Measurements from ENCODE around the gene IGSF23.
"Not testable (repeated sequence)": the region's sequence is repeated elsewhere in the genome, so short reads cannot be mapped to it uniquely, and the experiment has no call there.

The IGSF23 gene

DNA sequence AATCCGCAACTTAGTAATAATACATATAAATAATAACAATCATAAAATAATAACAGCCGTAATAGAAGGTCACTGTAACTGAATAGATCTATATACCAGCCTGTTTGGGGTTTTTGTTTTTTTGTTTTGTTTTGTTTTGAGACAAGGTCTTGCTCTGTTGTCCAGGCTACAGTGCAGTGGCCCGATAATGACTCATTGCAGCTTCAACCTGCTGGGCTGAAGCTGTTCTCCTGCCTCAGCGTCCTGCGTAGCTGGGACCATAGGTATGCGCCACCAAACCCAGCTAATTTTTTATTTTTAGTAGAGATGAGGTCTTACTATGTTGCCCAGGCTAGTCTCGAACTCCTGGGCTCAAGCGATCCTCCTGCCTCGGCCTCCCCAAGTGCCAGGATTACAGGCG lies 950 bp downstream of the IGSF23 start:
- no peak for DNase-seq (ENCODE audit: low spot score)

DNA sequence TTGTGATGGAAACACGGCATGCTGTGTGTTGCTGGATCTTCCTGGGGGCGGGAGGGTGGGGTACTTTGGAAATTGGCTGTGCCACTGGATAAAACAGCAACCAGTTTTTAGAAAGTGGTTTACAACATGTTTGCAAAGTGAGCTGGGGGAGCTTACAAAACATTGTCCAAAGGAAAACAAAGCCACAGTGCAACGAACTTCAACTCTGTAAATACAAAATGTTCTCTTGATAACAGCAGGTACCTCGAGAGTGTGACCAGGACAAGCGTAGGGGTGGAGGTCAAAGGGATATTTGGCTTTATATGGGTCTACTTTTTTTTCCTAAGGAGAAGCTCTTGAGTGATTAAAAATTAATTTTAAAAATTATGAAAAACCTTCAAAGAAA lies 2.5 kb downstream of the IGSF23 start:
- DNase-seq (ENCODE audit: low spot score), result no peak

DNA sequence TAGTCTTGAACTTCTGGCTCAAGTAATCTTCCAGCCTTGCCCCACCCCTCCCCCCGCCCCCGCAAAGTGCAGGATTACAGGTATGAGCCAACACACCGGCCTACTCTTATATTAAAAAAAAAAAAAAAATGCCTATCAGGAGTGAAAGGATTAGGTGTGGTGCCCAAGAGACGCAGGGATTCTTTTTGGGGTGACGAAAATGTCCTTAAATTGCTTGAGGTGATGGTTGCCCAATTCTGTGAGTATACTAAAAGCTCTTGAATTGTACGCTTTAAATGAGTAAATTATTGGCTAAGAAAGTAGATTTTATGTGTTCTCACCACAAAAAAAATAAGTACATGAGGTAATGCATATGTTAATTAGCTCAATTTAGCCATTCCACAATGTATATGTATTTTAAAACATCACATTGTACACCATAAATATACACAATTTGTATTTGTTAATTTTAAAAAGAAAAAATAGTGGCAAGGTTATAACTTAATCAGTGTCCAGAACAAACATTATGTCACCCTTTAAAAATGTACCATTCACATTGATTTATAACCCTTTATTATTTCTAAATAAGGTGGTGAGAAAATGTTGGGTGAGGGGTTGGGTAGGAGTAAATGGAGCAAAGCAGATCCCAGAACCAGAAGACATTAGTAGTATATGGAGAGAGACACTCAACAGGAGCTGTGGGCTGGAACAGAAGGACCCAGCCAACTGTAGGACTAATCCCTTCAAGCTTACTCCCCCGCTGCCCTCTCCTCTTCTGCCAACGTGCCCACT lies 3.9 kb downstream of the IGSF23 start:
- DNase-seq (ENCODE audit: low spot score), result no peak

DNA sequence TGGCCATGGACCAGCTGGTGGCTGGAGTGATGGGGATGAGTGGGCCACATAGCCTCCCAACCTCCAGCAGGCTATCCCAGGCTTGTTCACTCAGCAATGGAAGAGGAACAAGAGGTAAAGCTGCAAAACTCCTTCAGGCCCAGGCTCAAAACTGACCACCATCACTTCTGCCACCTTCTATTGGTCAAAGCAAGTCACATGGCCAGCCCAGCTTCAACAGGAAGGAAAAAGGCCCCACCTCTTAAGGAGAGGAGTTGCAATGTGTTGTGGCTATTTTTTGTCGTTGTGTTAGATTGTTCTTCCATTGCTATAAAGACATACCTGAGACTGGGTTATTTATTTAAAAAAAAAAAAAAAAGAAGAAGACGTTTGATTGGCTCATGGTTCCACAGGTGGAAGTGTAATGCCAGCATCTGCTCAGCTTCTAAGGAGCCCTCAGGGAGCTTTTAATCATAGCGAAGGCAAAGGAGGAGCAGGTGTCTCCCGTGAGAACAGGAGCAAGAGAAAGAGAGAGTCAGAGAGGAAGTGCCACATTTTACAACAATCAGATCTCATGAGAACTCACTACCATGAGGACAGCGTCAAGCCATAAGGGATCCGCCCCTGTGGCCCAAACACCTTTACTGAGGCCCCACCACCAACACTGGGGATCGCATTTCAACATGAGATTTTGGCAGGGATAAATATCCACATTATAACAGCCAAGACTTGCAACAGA lies 5.4 kb downstream of the IGSF23 start:
- no peak for DNase-seq (ENCODE audit: low spot score)

DNA sequence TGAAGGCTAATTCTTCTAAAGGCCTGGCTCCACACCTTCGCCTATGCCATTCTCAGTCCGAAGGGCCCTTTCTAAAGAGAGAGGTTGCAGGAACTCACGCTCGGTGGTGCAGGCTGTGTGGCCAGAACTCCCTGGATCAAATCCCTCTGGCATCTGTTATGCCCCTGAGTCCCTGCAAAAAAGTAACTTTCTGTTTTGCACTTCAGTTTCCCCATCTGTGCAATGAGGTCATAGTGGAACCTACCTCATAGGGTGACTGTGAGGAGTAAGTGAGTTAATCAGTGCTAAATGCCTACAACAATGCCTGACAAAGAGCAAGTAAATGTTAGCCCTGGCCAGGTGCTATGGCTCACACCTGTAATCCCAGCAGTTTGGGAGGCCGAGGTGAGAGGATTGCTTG lies 7.3 kb downstream of the IGSF23 start:
- no peak for DNase-seq (ENCODE audit: low spot score)

DNA sequence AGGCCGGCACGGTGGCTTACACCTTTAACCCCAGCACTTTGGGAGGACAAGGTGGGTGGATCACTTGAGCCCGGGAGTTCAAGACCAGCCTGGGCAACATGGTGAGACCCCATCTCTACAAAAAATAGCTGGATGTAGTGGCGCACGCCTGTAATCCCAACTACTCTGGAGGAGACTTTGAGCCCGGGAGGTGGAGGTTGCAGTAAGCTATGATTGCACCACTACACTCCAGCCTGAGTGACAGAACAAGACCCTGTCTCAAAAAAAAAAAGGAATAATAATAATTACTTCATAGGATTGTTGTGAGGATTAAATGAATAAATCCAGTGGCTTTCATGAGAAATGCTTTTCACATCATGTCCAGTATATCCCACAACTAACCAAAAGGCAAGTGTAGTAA lies 8.0 kb downstream of the IGSF23 start:
- no peak for DNase-seq (ENCODE audit: low spot score)

DNA sequence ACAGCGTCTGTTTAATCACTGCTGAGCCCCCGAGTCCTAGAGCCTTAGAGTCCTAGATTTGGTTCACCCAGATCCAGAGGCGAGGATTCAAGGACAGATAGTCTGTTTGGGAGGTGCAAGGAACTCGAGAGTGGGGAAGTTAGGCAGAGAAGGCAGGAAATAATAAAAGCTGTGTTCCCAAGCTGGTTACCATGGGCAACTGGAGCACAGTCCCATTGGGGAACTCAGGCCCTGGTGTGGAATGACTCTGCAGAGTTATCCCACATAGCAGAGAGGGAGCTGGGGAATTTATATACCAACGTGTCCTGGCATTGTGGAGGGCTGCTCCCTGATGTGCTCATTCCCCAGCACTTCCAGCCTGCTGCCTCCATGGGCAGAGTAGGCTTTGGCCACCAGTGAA lies 9.7 kb downstream of the IGSF23 start:
- no peak for DNase-seq (ENCODE audit: low spot score)

DNA sequence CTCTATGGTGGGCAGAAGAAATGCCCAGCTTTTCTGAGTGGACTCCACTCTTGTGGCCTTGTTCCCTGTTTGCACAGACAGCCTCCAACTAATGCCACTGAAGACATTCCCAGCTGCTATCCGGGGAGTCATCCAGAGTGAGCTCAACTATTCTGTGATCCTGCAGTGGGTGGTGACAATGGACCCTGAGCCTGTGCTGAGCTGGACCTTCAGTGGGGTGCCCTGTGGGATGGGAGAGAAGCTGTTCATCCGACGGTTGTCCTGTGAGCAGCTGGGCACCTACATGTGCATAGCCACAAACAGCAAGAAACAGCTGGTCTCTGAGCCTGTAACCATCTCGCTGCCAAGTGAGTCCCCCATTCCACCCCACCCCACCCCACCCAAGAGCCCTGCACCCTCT lies 10.3 kb downstream of the IGSF23 start:
- DNase-seq (ENCODE audit: low spot score), result no peak

DNA sequence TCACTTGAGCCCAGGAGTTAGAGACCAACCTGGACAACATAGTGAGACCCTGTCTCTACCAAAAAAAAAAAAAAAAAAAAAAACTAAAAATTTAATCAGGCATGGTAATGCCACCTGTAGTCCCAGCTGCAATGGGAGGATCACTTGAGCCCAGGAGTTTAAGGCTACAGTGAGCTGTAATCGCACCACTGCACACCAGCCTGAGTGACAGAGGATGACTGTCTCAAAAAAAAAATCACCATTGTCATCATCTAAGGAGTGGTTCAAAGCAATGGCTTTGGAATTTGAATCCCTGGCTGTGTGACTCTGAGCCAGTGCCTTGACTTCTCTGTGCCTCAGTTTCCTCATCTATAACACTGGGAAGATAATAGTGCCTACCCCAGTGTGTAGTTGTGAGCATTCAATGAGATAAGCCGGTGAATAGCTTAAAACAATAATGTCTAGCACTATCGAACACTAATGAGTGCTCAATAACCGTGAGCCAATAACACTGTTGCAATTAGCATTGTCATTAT lies 11.5 kb downstream of the IGSF23 start:
- DNase-seq (ENCODE audit: low spot score), result no peak

DNA sequence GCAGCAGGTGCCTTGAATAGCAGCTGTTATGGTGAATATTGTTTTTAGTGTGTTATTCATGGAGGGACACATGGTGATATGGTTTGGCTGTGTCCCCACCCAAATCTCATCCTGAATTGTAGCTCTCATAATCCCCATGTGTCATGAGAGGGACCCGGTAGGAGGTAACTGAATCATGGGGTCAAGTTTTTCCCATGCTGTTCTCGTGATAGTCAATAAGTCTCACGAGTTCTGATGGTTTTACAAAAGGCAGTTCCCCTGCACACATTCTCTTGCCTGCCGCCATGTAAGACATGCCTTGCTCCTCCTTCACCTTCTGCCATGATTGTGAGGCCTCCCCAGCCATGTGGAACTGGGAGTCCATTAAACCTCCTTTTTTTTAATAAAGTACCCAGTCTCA lies 12.3 kb downstream of the IGSF23 start:
- not testable (repeated sequence) for DNase-seq (ENCODE audit: low spot score)

DNA sequence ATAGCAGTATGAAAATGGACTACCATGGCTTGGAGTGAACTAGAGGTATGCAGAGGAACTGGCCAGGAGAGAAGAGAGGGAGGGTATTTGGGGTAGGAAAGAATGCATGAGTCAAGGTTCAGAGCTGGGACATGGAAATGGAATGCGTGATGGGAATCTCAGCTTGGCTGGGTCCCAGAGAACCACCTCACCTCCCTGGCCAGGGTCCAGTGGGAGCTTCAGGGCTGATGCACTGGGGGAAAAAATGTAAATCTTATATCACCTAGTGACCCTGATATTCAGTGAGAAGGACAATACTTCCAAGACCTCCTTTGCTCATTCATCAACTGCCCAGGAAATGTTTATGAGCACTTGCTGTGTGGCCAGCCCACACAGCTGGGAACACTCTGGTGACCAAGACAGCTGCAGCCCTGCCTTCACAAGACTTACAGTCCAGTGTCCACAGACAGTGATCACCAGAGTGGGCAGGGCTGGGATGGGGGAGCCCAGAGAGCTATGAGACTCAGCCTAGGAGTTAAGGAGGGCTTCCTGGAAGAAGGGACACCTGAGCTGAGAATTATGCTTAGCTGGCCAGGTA lies 12.8 kb downstream of the IGSF23 start:
- no peak for DNase-seq (ENCODE audit: low spot score)

DNA sequence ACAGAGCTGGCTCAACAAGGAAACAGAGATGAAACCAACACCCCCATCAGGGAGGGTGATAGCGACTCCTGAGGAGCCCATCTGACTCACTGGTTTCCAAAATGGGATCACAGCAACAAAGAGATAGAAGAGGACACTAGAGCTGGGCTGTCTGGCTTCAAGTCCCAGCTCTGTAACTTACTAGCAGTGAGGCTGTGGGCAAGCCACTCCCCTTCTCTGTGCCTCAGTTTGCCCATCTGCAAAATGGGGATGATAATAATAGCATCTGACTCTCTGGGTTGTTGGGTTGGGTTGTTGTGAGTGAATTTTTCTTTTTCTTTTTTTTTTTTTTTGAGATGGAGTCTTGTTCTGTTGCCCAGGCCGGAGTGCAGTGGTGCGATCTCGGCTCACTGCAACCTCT lies 14.3 kb downstream of the IGSF23 start:
- DNase-seq (ENCODE audit: low spot score), result no peak

DNA sequence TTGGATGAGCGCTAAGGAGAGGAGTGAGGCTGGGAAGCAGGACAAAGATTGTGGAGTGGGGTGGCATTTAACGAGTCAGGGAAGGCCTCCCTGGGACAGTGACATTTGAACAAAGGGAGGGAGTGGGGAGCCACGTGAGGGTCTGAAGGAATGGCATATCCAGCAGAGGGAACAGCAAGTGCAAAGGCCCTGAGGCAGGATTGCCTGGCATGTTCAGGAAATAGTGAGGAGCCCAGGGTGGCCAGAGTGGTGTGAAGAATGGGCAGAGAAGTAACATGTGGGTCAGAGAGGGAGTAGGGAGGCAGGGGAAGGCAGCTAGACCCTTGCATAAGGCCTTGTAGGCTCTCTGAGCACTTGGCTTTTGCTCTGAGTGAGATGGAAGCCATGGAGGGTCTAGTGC lies 15.4 kb downstream of the IGSF23 start:
- DNase-seq (ENCODE audit: low spot score), result no peak

DNA sequence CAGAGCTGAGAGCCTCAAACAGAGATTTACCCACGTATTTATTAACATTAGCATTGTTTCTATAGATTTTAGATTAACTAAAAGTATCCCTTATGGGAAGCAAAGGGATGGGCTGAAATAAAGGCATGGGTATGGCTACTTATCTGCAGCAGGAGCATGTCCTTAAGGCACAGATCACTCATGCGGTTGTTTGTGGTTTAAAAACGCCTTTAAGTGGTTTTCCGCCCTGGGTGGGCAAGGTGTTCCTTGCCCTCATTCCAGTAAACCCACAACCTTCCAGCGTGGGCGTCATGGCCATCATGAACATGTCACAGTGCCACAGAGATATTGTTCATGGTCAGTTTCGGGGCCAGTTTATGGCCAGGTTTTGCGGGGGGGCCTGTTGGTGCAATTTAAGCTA lies 18.2 kb downstream of the IGSF23 start:
- DNase-seq (ENCODE audit: low spot score), result not testable (repeated sequence)

DNA sequence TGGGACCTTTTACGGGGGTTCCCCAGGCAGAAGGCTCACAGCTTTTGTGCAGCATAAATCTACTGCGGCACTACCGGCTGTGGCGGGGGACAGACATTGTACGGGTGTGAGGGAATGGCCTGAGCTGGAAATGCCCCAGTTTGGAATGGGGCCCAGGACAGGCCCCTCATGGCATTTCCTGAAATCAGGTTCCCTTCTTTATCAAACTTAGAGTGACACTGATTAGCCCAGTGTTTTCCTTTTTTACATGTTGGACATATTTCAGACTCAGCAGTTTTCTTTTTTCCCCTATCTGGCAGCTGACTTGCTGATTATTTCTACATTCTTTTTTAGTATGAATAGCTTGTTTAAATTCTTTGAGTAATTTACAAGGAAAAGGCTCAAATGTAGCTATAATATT lies 20.7 kb downstream of the IGSF23 start:
- not testable (repeated sequence) for DNase-seq (ENCODE audit: low spot score)

DNA sequence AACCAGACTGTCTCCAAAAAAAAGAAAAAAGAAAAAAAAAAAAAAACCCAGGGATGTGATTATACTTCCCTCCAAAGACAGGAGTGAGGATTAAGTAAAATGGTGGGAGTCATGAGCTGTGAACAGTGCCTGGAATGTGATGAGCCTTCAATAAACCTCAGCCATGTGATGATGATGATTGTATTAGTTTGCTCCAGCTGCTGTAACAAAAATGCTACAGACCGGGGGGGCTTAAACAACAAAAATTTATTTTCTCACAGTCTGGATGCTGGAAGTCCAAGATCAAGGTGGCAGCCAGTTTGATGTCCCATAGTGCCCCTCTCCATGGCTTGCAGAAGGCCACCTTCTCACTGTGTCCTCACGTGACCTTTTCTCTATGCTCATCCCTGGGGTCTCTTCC lies 21.4 kb downstream of the IGSF23 start:
- no peak for DNase-seq (ENCODE audit: low spot score)

DNA sequence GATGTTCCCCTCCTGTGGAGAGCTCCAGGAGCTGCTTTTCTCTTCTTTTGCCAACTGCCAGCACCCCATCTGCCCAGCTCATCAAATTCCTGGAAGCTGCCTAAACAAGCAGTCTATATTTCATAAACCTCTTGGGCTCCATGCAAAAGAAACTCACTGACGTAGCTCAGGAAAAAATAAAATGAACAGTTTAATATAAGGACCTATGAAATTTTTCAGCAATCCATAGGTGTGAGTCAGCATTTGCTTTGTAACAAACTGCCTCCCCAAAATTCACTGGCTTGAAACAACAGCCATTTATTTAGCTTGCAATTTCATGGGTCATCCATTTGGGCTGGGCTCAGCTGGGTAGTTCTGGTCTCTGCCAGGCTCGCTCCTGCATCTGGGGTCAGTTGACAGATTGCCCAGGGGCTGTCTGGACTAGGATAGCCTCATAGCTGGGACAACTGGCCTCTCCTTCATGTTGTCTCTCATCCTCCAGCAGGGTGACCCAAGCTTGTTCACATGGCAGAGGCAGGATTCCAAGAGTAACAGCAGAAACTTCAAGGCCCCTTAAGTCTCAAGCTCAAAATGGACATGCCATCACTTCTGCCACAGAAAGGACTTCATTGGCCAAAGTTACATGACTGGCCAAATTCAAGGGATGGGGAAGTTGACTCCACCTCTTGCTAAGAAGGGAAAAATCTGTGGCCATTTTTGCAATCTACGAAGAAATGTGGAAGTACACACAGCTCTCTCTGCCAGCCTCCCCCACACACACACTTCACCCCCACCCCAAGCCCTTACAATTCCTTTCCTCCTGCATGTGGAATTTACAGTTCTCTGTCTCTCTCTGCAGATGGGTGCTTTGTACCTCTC lies 22.4 kb downstream of the IGSF23 start:
- no peak for DNase-seq (ENCODE audit: low spot score)

DNA sequence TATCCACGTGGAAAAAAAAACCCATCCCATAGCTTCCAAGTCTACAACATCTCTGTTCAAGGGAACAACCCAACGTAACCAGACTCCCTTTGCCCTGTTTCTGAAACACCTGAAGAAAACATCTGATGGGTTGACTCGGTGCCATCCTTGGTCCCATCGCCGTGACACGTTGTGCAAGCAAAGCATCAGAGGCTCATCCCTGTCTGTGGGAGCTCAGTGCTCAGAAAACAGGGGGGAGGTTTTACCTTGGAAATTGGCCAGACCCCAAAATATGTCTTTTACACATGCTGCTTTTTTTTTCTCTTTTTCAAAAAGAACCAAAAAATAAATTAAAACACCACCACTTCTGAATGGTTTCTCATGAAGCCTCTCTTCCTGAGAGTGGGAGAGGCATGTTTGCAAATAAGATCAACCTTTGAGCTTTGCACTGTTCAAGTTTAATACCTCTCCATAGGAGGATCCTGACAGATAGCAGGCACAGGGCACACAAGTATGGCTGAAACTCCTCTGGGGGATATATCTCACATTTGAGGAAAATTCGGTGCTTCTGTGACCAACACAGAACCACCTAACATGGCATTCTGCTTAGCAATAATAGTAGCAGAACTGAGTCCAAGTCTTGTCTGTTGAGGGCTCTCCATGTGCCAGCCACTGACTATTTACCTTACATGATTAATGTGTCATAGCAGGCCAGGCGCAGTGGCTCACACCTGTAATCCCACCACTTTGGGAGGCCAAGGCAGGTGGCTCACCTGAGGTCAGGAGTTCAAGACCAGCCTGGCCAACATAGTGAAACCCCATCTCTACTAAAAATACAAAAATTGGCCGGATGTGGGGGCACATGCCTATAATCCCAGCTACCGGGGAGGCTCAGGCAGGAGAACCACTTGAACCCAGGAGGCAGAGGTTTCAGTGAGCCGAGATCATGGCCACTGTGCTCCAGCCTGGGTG lies 23.4 kb downstream of the IGSF23 start:
- no peak for DNase-seq (ENCODE audit: low spot score)

DNA sequence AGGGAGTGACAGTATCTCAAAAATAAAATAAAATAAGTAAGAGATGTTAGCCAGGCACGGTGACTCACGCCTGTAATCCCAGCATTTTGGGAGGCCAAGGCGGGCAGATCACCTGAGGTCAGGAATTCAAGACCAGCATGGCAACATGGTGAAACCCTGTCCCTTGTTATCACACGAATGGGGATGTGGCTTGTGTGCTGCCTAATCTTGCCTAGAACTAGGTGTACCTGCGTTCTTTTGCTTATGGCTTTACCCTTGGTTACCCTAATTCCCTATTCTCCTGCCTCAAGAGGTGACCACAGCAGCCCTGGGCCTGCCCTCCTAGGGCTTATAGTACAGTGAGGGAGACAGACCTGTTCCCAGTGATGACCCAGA lies 24.0 kb downstream of the IGSF23 start:
- DNase-seq (ENCODE audit: low spot score), result no peak

DNA sequence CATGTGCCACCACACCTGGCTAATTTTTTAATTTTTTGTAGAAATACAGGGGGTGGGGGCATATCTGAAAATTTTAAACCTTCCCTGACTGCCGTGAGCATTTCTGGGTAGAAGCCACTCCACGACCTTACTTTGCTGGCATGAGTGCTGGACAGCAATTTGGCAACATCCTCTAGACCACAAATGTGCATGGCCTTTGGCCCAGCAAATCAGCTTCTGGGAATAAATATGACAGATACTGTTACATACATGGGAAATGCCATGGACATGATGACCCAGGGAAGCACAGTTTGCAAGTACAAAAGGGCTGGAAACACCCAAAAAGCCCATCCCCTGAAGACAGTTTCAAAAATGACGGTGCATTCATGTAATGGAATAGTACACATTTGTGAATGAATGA lies 27.2 kb downstream of the IGSF23 start:
- no peak for DNase-seq (ENCODE audit: low spot score)
